Measurements from ENCODE around the gene NREP.

The NREP gene

DNA sequence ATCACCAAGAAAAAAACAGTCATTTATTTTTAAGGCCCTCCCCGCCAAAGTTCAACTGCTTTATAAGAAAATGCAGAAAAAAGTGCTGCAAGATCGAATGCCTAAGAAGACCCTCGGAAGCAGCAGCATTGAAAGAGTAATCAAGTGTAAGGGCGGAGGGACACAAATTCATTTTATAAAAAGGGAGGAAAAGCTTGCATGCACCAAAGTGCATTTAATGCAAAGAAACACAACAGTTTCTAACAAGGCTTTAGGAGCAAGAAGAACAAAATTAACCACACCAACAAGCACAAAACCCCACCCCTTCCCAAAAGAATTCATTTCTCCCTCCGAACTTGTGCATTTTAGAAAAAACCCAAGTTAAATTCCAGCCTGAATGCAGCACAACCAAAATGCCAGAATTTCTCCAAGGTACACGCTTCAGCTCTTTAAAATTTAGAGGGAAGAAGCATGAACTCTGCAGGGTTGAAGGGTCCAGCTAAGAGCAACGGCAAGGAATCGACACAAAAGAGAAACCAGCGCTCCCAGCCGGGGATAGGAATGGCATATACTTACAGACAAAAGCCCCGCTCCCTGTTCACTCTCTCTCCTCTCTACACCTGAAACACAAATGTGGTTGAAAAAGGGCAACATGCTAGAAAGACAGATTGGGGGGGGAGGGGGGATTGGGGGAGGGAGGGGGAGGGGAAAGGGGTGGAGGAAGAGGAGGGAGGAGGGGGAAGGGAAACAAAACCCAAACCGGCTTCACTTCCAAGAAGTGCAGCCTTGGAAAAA, at the start of gene NREP:
NREP (minus strand) TSS at position 614 of the 774 bp plus-strand sequence. CDS start 1,422 bp downstream, outside the sequence.
- no peak for TF ChIP-seq REST (IDR thresholded peaks at IDR 0.05; ENCODE audit: low read depth)
- TF ChIP-seq, protein P1, sequence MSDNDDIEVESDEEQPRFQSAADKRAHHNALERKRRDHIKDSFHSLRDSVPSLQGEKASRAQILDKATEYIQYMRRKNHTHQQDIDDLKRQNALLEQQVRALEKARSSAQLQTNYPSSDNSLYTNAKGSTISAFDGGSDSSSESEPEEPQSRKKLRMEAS (IDR thresholded peaks at IDR 0.05) = no peak
- TF ChIP-seq CREB1 (IDR thresholded peaks at IDR 0.05; ENCODE audit: low read depth) = no peak
- TF ChIP-seq ZBTB7A (IDR thresholded peaks at IDR 0.05; ENCODE audit: low read depth) = no peak
- TF ChIP-seq RAD21 (IDR thresholded peaks at IDR 0.05; ENCODE audit: low read depth) = no peak
- TF ChIP-seq TAF1 (IDR thresholded peaks at IDR 0.05; ENCODE audit: low read depth) = no peak

DNA sequence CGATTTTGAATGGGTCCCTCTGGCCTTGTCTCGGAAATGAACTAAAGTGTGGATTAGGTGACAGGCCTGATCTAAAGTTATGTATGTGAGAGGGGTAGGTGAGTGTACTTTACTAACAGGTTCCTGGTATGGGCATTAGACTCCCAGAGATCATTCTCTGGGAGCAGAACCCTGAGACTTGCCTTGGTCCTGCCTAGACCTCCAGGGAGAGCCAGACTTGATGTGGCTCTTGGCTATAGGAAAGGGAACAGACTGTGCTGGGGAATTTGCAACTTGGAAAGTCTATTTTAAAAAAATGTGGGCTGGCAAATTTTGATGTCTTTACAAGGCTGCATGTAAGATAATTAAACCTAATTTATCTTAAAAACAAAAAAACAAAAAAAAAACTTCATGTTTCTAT, 49.8 kb upstream of the NREP start:
- TF ChIP-seq NFIC (IDR thresholded peaks at IDR 0.05) (no peak), CEBPB (IDR thresholded peaks at IDR 0.05) (no peak), FOXM1 (IDR thresholded peaks at IDR 0.05; ENCODE audit: borderline replicate concordance, low read depth) (no peak), EP300 (IDR thresholded peaks at IDR 0.05; ENCODE audit: borderline replicate concordance) (no peak), ZBTB7A (IDR thresholded peaks at IDR 0.05; ENCODE audit: low read depth) (no peak)
- TF ChIP-seq, protein P1 (IDR thresholded peaks at IDR 0.05) = no peak

DNA sequence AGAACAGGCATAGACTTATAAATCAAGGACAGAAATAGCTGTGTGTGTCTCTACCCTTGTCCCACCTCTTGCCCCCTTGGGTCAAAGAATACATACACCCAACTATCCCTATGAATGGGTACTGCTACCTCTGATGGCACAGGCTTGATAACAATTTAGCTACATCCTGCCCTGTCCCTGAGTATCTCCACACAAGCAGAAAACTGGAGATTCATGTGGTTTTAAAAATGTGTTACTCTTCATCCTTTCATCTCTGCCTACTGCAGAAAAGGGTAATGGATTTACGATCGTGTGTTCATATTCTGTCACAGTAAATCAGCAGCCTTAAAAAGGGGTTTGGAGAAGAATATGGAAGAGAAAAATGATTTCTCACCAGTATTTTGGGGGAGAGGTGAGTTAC, 49.2 kb upstream of the NREP start:
- TF ChIP-seq TAF1 (IDR thresholded peaks at IDR 0.05; ENCODE audit: low read depth) (no peak), REST (IDR thresholded peaks at IDR 0.05; ENCODE audit: low read depth) (no peak), EP300 (IDR thresholded peaks at IDR 0.05; ENCODE audit: borderline replicate concordance) (no peak), YY1 (IDR thresholded peaks at IDR 0.05; ENCODE audit: low read depth) (no peak)
- TF ChIP-seq, protein P2, sequence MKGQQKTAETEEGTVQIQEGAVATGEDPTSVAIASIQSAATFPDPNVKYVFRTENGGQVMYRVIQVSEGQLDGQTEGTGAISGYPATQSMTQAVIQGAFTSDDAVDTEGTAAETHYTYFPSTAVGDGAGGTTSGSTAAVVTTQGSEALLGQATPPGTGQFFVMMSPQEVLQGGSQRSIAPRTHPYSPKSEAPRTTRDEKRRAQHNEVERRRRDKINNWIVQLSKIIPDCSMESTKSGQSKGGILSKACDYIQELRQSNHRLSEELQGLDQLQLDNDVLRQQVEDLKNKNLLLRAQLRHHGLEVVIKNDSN (IDR thresholded peaks at IDR 0.05) = no peak

DNA sequence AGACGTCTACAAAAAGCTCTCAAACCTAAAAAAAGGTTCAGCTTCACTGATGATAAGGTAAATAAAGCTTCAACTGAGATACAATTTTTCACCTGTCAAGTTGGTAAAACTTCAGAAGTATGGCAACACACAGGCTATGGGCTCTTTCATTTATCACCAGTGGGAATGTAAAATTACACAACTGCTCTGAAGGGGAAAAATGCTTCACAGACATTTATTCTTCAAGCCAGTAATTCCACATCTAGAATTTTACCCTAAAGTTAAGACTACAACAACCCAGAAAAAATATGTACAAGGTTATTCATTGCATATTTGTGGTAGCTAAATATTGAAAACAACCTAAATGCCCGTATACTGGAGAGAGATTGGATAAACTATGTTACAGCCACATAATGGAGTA, 48.1 kb upstream of the NREP start:
- TF ChIP-seq RAD21 (IDR thresholded peaks at IDR 0.05; ENCODE audit: low read depth) = no peak
- no peak for TF ChIP-seq CEBPB (IDR thresholded peaks at IDR 0.05)
- TF ChIP-seq ZBTB7A (IDR thresholded peaks at IDR 0.05; ENCODE audit: low read depth) = no peak
- TF ChIP-seq, protein P1 (IDR thresholded peaks at IDR 0.05) = no peak
- no peak for TF ChIP-seq FOXM1 (IDR thresholded peaks at IDR 0.05; ENCODE audit: borderline replicate concordance, low read depth)
- no peak for TF ChIP-seq NFIC (IDR thresholded peaks at IDR 0.05)
- TF ChIP-seq TCF12 (IDR thresholded peaks at IDR 0.05; ENCODE audit: low read depth) = no peak
- TF ChIP-seq TAF1 (IDR thresholded peaks at IDR 0.05; ENCODE audit: low read depth) = no peak
- no peak for TF ChIP-seq TEAD4 (IDR thresholded peaks at IDR 0.05)
- TF ChIP-seq EP300 (IDR thresholded peaks at IDR 0.05; ENCODE audit: borderline replicate concordance) = no peak

- no peak for TF ChIP-seq REST (IDR thresholded peaks at IDR 0.05; ENCODE audit: low read depth)
- no peak for TF ChIP-seq CEBPB (IDR thresholded peaks at IDR 0.05)
- TF ChIP-seq EGR1 (IDR thresholded peaks at IDR 0.05) = no peak
- no peak for TF ChIP-seq RAD21 (IDR thresholded peaks at IDR 0.05; ENCODE audit: low read depth)
- TF ChIP-seq YY1 (IDR thresholded peaks at IDR 0.05; ENCODE audit: low read depth) = no peak
- TF ChIP-seq TEAD4 (IDR thresholded peaks at IDR 0.05) = no peak
- TF ChIP-seq EP300 (IDR thresholded peaks at IDR 0.05; ENCODE audit: borderline replicate concordance) = no peak
- TF ChIP-seq TCF12 (IDR thresholded peaks at IDR 0.05; ENCODE audit: low read depth) = no peak
- TF ChIP-seq, protein P2 (IDR thresholded peaks at IDR 0.05) = no peak
- no peak for TF ChIP-seq CREB1 (IDR thresholded peaks at IDR 0.05; ENCODE audit: low read depth)
- TF ChIP-seq TAF1 (IDR thresholded peaks at IDR 0.05; ENCODE audit: low read depth) = no peak
- TF ChIP-seq, protein P1 (IDR thresholded peaks at IDR 0.05) = no peak
- TF ChIP-seq ZBTB7A (IDR thresholded peaks at IDR 0.05; ENCODE audit: low read depth) = no peak
- TF ChIP-seq FOXM1 (IDR thresholded peaks at IDR 0.05; ENCODE audit: borderline replicate concordance, low read depth) = no peak
- TF ChIP-seq NFIC (IDR thresholded peaks at IDR 0.05) = no peak
These were observed 43.4 kb upstream of the NREP start for GRCh38 chr5:111800351-111800750.

Measured in Ishikawa (cell line).